Superior temporal gyrus (tissue), 1 donor: ENCODE data around the gene ZCWPW1.
"Not testable (repeated sequence)": the region's sequence is repeated elsewhere in the genome, so short reads cannot be mapped to it uniquely, and the experiment has no call there.

Experiments
- DNase-seq: peaks from one replicate; pipeline ENCODE4 v3.0.0-alpha.2; 2016; ENCODE audit errors: extremely low spot score

Gene ZCWPW1

GRCh38 chr7:100353685-100354330, 74.7 kb downstream of the ZCWPW1 start:
- DNase-seq, result no peak

DNA sequence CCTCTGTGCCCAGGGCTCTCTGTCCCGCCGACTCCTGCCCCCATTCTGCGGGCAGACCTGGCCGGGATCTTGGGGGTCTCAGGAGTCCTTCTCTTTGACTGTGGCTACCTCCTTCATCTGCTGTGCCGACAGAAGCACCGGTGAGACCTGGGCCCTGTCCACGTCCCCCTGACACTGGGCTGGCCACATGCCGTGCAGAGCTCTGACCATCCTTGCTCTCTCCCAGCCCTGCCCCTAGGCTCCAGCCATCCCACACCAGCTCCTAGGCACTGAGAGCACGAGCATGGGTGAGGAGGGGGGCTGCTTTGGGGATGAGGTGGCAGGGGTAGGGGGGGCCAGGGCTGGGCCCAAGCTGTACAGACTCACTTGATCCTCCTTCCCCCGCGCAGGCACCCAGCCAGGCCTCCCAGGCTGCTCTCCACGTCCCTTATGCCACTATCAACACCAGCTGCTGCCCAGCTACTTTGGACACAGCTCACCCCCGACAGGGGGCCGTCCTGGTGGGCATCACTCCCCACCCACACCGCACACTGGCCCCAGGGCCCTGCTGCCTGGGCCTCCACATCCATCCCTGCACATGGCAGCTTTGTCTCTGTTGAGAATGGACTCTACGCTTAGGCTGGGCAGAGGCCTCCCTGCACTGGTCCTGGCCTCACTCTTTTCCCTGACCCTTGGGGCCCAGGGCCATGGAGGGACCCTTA, 75.4 kb downstream of the ZCWPW1 start:
- no peak for DNase-seq

DNA sequence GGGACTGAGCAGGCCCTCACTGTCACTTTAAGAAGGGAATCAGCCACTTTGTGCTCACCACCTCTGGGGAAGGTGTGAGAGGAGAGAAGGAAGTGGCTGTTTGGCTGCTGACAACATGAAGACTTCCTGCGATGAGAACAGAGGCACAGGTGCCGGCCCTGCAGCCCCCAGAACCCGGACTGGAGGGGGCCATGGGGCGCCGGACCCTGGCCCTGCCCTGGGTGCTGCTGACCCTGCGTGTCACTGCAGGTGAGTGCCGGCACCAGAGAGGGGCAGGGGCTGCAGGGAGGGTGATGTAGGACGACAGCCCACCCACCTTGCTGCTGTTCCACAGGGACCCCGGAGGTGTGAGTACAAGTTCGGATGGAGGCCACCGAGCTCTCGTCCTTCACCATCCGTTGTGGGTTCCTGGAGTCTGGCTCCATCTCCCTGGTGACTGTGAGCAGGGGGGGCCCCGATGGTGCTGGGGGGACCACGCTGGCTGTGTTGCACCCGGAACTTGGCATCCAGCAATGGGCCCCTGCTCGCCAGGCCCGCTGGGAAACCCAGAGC, 76.2 kb downstream of the ZCWPW1 start:
- not testable (repeated sequence) for DNase-seq

- DNase-seq, result no peak
These were observed 76.8 kb downstream of the ZCWPW1 start for GRCh38 chr7:100351657-100352058.
